ENCODE results near the gene TDP1.

TDP1 gene

DNA sequence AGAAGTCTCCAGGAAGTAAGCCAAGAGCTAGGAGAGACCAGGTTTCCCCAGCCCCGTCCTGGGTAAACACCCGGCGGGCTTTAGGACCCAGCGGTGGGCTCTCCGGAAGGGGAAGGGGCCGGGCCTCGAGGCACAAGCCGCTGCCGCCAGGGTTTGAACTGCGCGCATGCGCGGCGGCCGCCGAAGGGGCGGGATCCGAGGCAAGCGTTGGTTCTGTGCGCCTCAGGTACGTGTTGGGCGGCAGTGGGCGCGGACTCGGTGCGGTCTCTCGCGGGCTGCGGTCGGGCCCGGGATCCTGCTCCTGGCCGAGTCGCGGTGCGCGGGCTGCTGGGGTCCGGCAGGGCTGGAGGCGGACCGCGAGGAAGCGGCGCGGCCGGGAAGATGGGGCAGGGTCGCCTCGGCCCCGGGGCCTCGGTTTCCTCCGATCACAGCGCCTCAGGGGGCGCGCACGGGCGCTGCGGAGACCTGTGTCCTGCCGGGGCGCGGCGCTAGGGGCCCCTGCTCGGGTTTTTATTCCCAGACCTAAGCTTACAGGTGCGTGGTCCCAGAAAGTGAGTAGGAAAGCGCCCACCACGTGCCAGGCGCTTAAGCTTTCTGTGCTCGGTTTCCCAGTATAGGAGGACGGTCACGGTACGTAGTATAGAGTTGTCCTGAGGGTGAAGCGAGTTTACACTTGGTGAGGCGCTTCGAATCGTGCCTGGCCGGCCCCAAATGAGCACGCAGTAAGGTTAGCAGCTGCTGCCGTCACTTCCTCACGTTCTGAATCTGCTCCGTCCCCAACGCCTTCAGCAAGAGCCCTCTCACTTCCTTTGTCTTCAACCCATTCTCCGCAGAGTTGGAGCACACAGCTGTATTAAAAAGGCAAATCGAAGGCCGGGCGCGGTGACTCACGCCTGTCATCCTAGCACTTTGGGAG, at the start of gene TDP1:
TDP1 (plus strand) TSS at position 183 of the 916 bp plus-strand sequence. CDS start 7,188 bp downstream, outside the sequence.
- Histone ChIP-seq H3K4me3 (ENCODE audit: severe bottlenecking) (peak within 1 kb of the TSS; percentile 58), H3K36me3 (ENCODE audit: low read depth) (peaks cover 27% of the 10 kb centered on the region), H3K9me3 (ENCODE audit: severe bottlenecking) (no peaks in the 10 kb centered on the region), H3K4me1 (ENCODE audit: insufficient read depth, poor library complexity, severe bottlenecking) (peaks cover 9% of the 10 kb centered on the region), H3K27ac (ENCODE audit: poor library complexity, severe bottlenecking) (peak within 1 kb of the TSS; percentile 81), H3K27me3 (ENCODE audit: insufficient read depth, poor library complexity, severe bottlenecking) (no peaks in the 10 kb centered on the region)
- TF ChIP-seq, protein P1, sequence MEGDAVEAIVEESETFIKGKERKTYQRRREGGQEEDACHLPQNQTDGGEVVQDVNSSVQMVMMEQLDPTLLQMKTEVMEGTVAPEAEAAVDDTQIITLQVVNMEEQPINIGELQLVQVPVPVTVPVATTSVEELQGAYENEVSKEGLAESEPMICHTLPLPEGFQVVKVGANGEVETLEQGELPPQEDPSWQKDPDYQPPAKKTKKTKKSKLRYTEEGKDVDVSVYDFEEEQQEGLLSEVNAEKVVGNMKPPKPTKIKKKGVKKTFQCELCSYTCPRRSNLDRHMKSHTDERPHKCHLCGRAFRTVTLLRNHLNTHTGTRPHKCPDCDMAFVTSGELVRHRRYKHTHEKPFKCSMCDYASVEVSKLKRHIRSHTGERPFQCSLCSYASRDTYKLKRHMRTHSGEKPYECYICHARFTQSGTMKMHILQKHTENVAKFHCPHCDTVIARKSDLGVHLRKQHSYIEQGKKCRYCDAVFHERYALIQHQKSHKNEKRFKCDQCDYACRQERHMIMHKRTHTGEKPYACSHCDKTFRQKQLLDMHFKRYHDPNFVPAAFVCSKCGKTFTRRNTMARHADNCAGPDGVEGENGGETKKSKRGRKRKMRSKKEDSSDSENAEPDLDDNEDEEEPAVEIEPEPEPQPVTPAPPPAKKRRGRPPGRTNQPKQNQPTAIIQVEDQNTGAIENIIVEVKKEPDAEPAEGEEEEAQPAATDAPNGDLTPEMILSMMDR (IDR thresholded peaks at IDR 0.05; ENCODE audit: poor library complexity, severe bottlenecking) = peak; percentile 27
- DNase-seq (ENCODE audit: low spot score) (peak; percentile 99), ATAC-seq (ENCODE audit: low read depth) (peak; percentile 64)

DNA sequence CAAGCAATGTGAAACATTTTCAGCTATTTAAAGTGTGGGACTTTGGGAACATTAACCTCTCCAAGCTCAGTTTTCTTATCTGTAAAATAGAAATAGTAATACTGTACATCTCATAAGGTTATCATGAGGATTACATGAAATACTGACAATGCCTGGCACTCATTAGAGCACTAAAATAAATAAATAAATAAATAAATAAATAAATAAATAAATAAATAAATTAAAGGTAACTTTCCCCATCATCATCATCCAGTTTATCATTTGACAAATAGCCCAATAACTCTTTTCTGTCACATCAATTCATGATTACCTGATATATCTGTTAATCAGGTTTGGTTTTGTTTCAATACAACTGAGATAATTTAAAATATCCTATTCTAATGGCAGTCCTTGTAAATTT, 49.7 kb upstream of the TDP1 start:
- no peak for ATAC-seq (ENCODE audit: low read depth)
- TF ChIP-seq, protein P1 (IDR thresholded peaks at IDR 0.05; ENCODE audit: poor library complexity, severe bottlenecking) = no peak
- no peak for DNase-seq (ENCODE audit: low spot score)
- Histone ChIP-seq H3K4me1 (ENCODE audit: insufficient read depth, poor library complexity, severe bottlenecking) (no peaks in the 10 kb centered on the region), H3K36me3 (ENCODE audit: low read depth) (no peaks in the 10 kb centered on the region), H3K27ac (ENCODE audit: poor library complexity, severe bottlenecking) (no peak overlapping the region), H3K4me3 (ENCODE audit: severe bottlenecking) (no peak overlapping the region), H3K9me3 (ENCODE audit: severe bottlenecking) (no peaks in the 10 kb centered on the region), H3K27me3 (ENCODE audit: insufficient read depth, poor library complexity, severe bottlenecking) (no peaks in the 10 kb centered on the region)

DNA sequence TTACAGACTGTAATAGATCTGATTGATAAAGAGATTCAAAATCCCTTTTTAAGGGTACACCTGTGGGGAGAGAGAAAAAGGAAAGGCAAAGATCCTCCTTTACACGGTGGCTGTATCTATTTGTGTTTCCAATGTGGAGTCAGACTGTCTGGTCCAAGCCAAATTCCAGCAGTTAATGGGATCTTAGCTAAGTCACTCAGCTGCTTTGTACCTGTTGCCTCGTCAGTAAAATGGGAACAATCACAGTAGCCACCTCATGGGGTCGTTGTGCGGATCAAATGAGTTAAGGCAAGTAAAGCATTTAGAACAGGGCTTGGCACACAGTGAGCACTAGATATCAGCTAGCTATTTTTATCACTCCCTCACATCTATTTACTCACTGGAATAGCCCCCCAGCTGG, 48.1 kb upstream of the TDP1 start:
- Histone ChIP-seq H3K4me1 (ENCODE audit: insufficient read depth, poor library complexity, severe bottlenecking) (peaks cover 9% of the 10 kb centered on the region), H3K27ac (ENCODE audit: poor library complexity, severe bottlenecking) (no peak overlapping the region), H3K27me3 (ENCODE audit: insufficient read depth, poor library complexity, severe bottlenecking) (no peaks in the 10 kb centered on the region), H3K36me3 (ENCODE audit: low read depth) (no peaks in the 10 kb centered on the region), H3K4me3 (ENCODE audit: severe bottlenecking) (no peak overlapping the region), H3K9me3 (ENCODE audit: severe bottlenecking) (no peaks in the 10 kb centered on the region)
- TF ChIP-seq, protein P1 (IDR thresholded peaks at IDR 0.05; ENCODE audit: poor library complexity, severe bottlenecking) = no peak
- no peak for ATAC-seq (ENCODE audit: low read depth)
- no peak for DNase-seq (ENCODE audit: low spot score)

DNA sequence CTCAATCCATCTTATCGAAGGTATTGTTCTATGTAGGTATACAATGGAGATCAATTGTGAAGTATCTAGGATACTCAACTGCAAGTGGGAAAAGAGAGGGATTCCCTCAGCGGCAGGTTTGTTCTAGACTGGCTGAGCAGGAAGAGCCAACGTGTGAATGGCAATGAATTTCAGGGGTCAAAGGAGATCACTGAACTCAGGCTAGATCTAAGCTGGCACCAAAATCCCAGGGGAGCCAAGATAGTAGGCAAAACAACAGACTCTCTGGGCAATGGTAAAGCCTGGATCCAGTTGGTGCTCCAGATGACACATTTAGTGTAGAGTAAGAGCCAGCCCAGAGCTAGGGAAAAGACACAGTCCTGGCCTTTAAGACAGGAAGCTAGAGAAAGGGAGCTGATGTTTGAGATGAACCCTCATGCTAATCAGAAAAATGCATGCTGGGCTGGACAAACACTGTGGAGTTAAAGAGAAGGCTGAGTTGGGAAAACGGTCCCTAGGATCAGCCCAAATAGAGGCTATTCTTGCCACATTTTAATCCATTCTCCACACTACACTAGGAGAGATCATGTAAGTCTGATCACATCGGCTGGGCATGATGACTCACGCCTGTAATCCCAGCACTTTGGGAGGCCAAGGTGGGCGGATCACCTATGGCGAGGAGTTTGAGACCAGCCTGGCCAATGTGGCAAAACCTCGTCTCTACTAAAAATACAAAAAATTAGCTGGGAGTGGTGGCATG, 46.8 kb upstream of the TDP1 start:
- H3K4me1 ChIP-seq (ENCODE audit: insufficient read depth, poor library complexity, severe bottlenecking) = peaks cover 14% of the 10 kb centered on the region
- H3K36me3 ChIP-seq (ENCODE audit: low read depth) = no peaks in the 10 kb centered on the region
- ATAC-seq (ENCODE audit: low read depth) (no peak), DNase-seq (ENCODE audit: low spot score) (no peak)
- TF ChIP-seq, protein P1 (IDR thresholded peaks at IDR 0.05; ENCODE audit: poor library complexity, severe bottlenecking) = no peak
- H3K9me3 ChIP-seq (ENCODE audit: severe bottlenecking) = no peaks in the 10 kb centered on the region
- no peak overlapping the region for H3K27ac ChIP-seq (ENCODE audit: poor library complexity, severe bottlenecking)
- no peaks in the 10 kb centered on the region for H3K27me3 ChIP-seq (ENCODE audit: insufficient read depth, poor library complexity, severe bottlenecking)
- H3K4me3 ChIP-seq (ENCODE audit: severe bottlenecking) = no peak overlapping the region
